Measurements from ENCODE around the gene DENR. TPM values are rescaled to one million over a fixed set of nuclear protein-coding genes. Genes with fewer than 3 reads are reported as not detected.

DENR gene
- total RNA-seq, 4 donors from 2014 or later = 19.5 to 52.1 (median 29.9) TPM

GRCh38 chr12:122721057-122721545 is 31.5 kb upstream of the DENR start:
- no peaks in the 10 kb centered on the region for H3K36me3 ChIP-seq
- DNase-seq = no peak
- no peak overlapping the region for H3K4me3 ChIP-seq (replicated peaks in 1 of 3)
- WGBS, 2 donors = 80 to 83% methylated on average over 11 of the region's 11 CpGs
- H3K27ac ChIP-seq = no peak overlapping the region
- H3K27me3 ChIP-seq = no peaks in the 10 kb centered on the region
- intact Hi-C loops (cut with DNase I) = no loop called here
- TF ChIP-seq POLR2A (IDR thresholded peaks at IDR 0.05) = no peak
- TF ChIP-seq, protein P1, sequence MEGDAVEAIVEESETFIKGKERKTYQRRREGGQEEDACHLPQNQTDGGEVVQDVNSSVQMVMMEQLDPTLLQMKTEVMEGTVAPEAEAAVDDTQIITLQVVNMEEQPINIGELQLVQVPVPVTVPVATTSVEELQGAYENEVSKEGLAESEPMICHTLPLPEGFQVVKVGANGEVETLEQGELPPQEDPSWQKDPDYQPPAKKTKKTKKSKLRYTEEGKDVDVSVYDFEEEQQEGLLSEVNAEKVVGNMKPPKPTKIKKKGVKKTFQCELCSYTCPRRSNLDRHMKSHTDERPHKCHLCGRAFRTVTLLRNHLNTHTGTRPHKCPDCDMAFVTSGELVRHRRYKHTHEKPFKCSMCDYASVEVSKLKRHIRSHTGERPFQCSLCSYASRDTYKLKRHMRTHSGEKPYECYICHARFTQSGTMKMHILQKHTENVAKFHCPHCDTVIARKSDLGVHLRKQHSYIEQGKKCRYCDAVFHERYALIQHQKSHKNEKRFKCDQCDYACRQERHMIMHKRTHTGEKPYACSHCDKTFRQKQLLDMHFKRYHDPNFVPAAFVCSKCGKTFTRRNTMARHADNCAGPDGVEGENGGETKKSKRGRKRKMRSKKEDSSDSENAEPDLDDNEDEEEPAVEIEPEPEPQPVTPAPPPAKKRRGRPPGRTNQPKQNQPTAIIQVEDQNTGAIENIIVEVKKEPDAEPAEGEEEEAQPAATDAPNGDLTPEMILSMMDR (IDR thresholded peaks at IDR 0.05) = no peak
- H3K9me3 ChIP-seq = no peaks in the 10 kb centered on the region
- peaks cover 5 to 17% of the 10 kb centered on the region in 2 donors for H3K4me1 ChIP-seq

DNA sequence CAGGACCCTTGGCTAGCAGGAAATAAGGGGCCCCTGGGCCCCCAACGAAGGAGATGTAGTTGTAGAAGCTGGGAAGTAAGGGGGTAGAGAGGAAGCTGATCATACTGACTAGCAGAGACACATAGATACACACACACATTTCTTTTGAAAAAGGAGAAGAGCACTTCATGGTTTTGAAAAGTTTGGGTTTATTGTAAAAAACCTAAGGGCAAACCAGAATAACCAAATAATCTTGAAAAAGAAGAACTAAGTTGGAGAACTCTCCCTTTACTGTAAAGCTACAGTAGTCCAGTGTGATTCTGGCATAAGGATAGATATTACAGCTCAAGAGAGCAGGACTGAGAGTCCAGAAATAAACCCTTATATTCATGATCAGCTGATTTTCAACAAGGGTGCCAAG is 30.2 kb upstream of the DENR start:
- no peak for DNase-seq
- Histone ChIP-seq H3K9me3 (no peaks in the 10 kb centered on the region), H3K4me3 (replicated peaks in 1 of 3) (no peak overlapping the region), H3K4me1 (peaks cover 5 to 27% of the 10 kb centered on the region in 2 donors), H3K27ac (no peak overlapping the region), H3K36me3 (no peaks in the 10 kb centered on the region), H3K27me3 (no peaks in the 10 kb centered on the region)
- intact Hi-C loops (cut with DNase I) = no loop called here
- WGBS, 2 donors = 68 to 75% methylated on average over 1 of the region's 1 CpG
- no peak for TF ChIP-seq POLR2A (IDR thresholded peaks at IDR 0.05)

- H3K27ac ChIP-seq = peak overlapping the region in 2 of 3 donors; percentile 60 to 79
- intact Hi-C loops (cut with DNase I) = no loop called here
- no peaks in the 10 kb centered on the region for H3K36me3 ChIP-seq
- peak in 1 of 2 donors; percentile 20 for DNase-seq
- TF ChIP-seq, protein P1 (IDR thresholded peaks at IDR 0.05) = no peak
- TF ChIP-seq POLR2A (IDR thresholded peaks at IDR 0.05) = no peak
- no peaks in the 10 kb centered on the region for H3K27me3 ChIP-seq
- H3K4me3 ChIP-seq (replicated peaks in 1 of 3) = no peak overlapping the region
- peaks cover 5 to 46% of the 10 kb centered on the region in 2 donors for H3K4me1 ChIP-seq
- no peaks in the 10 kb centered on the region for H3K9me3 ChIP-seq
- WGBS, 2 donors = 75 to 77% methylated on average over 12 of the region's 12 CpGs
Measured at GRCh38 chr12:122724641-122725243, 27.9 kb upstream of the DENR start.

DNA sequence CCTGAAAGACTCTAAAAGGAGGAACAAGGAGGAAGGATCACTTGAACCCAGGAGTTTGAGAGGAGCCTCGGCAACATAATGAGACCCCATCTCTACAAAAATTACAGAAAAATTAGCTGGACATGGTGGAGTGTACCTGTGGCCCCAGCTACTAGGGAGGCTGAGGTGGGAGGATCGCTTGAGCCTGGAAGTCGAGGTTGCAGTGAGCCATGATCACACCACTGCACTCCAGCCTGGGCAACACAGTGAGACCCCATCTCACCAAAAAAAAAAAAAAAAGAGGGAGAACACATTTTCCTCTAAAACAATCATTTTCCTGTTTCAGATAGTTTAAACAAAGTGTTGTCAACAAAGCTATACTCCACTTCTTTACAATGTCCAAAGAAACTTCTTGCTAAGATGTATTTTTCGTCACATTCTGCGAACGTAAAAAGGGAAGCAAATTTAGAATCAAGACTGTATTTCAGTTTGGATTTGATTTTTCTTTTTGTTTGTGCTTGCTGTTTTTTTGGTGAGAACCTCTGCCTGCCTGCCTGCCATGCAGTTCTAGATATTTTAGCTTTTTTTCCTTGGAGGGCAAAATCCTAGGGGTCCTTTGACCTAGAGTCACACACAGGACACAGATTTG is 27.1 kb upstream of the DENR start:
- H3K36me3 ChIP-seq = no peaks in the 10 kb centered on the region
- intact Hi-C loops (cut with DNase I) = no loop called here
- H3K27ac ChIP-seq = peak overlapping the region in 2 of 3 donors; percentile 60 to 79
- peaks cover 11 to 52% of the 10 kb centered on the region in 2 donors for H3K4me1 ChIP-seq
- 89 to 90% methylated on average over 6 of the region's 6 CpGs for WGBS, 2 donors
- H3K27me3 ChIP-seq = no peaks in the 10 kb centered on the region
- TF ChIP-seq POLR2A (IDR thresholded peaks at IDR 0.05) = no peak
- TF ChIP-seq, protein P1 (IDR thresholded peaks at IDR 0.05) = no peak
- DNase-seq = no peak
- H3K9me3 ChIP-seq = no peaks in the 10 kb centered on the region
- H3K4me3 ChIP-seq (replicated peaks in 1 of 3) = no peak overlapping the region

- Histone ChIP-seq H3K4me3 (replicated peaks in 1 of 3) (no peak overlapping the region), H3K27me3 (no peaks in the 10 kb centered on the region), H3K9me3 (no peaks in the 10 kb centered on the region), H3K36me3 (no peaks in the 10 kb centered on the region), H3K4me1 (peaks cover 11 to 56% of the 10 kb centered on the region in 2 donors), H3K27ac (peak overlapping the region in 2 of 3 donors; percentile 60 to 79)
- intact Hi-C loops (cut with DNase I) = no loop called here
- WGBS, 2 donors = 63 to 65% methylated on average over 5 of the region's 5 CpGs
- TF ChIP-seq, protein P1 (IDR thresholded peaks at IDR 0.05) = no peak
- TF ChIP-seq POLR2A (IDR thresholded peaks at IDR 0.05) = no peak
- DNase-seq = peak; percentile 22 to 46
Measured at GRCh38 chr12:122726080-122726558, 26.5 kb upstream of the DENR start.
